ENCODE measurements around the gene ATP11A. TPM values are rescaled to one million over a fixed set of nuclear protein-coding genes. Genes with fewer than 3 reads are reported as not detected.

ATP11A gene
- total RNA-seq, 2 donors from 2014 or later = 10.9 to 89.3 TPM

DNA sequence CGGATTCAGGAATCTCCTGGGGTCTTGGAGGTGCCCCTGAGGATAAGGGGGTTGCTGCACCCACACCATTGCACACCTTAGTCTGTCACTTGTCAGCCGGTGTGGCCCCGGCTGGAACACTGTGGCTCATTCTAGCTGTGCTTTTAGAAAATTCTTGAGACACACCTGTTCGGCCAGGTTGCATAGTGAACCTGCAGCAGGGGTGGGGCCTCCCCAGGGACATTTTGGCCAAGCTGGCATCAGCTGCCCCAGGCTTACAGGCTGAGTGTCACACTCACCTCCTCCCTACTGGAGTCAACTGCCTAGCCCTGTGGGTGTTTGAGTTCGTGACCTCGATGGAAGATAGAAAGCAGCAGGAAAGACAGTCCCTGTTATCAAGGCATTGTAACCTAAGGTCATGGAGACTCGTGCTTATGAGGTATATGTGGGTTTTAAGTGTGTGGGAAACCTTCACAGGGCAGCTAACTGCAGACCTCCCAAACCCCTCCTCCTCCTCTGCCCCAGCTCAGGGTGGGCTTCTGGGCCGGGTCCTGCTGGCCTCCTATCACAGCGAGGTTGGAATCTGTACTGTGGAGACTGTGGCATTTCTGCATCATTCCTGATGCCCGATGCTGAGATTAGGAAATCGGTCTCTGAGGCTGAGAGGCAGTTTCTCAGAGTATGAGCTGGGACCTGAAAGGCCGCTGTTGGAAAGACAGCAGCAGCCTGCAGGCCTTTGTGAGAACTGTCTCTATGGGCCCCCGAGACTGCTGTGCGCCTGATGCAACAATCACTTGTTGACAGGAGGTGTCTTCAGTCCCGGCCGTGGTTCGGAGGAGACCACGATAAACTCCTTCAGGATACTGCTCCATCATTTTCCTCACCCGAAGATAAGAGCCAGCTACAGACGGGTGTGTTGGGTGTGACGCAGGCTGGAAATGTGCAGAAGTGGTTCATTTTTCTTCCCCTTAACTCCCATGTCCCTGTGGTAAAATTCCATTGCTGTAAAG lies 72.2 kb downstream of the ATP11A start:
- H3K4me3 ChIP-seq = no peak overlapping the region
- DNase-seq (ENCODE audit: low spot score) = no peak
- H3K4me1 ChIP-seq (replicated peaks) = no peaks in the 10 kb centered on the region
- WGBS = 92% methylated on average over 21 of the region's 21 CpGs
- H3K36me3 ChIP-seq = no peaks in the 10 kb centered on the region
- H3K27ac ChIP-seq = no peak overlapping the region
- H3K9me3 ChIP-seq = no peaks in the 10 kb centered on the region
- H3K27me3 ChIP-seq (replicated peaks; ENCODE audit: insufficient read depth) = no peaks in the 10 kb centered on the region
- TF ChIP-seq, protein P1, sequence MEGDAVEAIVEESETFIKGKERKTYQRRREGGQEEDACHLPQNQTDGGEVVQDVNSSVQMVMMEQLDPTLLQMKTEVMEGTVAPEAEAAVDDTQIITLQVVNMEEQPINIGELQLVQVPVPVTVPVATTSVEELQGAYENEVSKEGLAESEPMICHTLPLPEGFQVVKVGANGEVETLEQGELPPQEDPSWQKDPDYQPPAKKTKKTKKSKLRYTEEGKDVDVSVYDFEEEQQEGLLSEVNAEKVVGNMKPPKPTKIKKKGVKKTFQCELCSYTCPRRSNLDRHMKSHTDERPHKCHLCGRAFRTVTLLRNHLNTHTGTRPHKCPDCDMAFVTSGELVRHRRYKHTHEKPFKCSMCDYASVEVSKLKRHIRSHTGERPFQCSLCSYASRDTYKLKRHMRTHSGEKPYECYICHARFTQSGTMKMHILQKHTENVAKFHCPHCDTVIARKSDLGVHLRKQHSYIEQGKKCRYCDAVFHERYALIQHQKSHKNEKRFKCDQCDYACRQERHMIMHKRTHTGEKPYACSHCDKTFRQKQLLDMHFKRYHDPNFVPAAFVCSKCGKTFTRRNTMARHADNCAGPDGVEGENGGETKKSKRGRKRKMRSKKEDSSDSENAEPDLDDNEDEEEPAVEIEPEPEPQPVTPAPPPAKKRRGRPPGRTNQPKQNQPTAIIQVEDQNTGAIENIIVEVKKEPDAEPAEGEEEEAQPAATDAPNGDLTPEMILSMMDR (IDR thresholded peaks at IDR 0.05) = no peak
- TF ChIP-seq POLR2AphosphoS5 (IDR thresholded peaks at IDR 0.05) (no peak), POLR2A (IDR thresholded peaks at IDR 0.05) (no peak)
- intact Hi-C loops (cut with DNase I) = no loop called here

DNA sequence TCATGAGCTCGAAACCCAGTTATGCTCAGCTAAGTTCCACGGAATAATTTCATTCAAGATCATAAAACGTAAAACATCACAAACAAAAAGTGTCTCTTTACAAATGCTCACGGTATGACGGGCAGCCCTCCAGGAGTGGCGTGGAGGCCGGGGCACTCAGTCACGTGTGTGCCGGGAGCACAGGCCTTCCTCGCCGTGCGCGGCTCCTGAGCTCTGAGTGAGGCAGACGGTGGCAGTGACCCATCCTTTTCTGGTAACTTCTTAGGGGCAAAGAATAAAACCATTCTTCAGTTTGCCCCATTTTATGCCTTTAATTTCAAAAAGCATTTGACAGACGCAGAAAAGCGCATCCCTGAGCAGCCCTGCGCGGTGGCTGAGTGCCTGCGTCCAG lies 72.8 kb downstream of the ATP11A start:
- Histone ChIP-seq H3K4me1 (replicated peaks) (no peaks in the 10 kb centered on the region), H3K36me3 (no peaks in the 10 kb centered on the region), H3K9me3 (no peaks in the 10 kb centered on the region), H3K4me3 (no peak overlapping the region), H3K27me3 (replicated peaks; ENCODE audit: insufficient read depth) (no peaks in the 10 kb centered on the region), H3K27ac (no peak overlapping the region)
- DNase-seq (ENCODE audit: low spot score) = no peak
- WGBS = 96% methylated on average over 19 of the region's 19 CpGs
- intact Hi-C loops (cut with DNase I) = no loop called here
- TF ChIP-seq POLR2AphosphoS5 (IDR thresholded peaks at IDR 0.05) = no peak
- TF ChIP-seq, protein P1 (IDR thresholded peaks at IDR 0.05) = no peak
- TF ChIP-seq POLR2A (IDR thresholded peaks at IDR 0.05) = no peak

DNA sequence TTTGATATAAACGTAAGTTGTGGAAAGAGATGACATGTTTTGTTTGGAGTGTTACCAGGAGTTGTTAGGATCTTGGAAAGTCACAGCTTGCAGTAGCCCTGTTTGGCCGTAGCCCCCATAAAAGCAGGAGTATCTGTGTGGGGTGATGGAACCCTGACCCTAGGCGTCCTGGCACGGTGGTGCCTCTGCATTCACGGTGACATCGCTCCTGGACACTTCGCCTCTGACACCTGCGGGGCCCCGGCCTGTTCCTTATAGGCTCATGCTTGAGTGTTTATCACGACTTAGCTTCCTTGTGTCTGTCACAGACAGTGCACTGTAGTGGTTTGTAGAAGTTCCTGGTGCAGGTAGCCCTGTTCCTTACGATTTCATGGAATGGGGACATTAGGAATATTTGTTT lies 74.2 kb downstream of the ATP11A start:
- Histone ChIP-seq H3K36me3 (no peaks in the 10 kb centered on the region), H3K4me1 (replicated peaks) (no peaks in the 10 kb centered on the region), H3K4me3 (no peak overlapping the region), H3K27me3 (replicated peaks; ENCODE audit: insufficient read depth) (no peaks in the 10 kb centered on the region), H3K9me3 (no peaks in the 10 kb centered on the region), H3K27ac (no peak overlapping the region)
- no peak for DNase-seq (ENCODE audit: low spot score)
- intact Hi-C loops (cut with DNase I) = no loop called here
- WGBS = 93% methylated on average over 11 of the region's 11 CpGs
- TF ChIP-seq POLR2AphosphoS5 (IDR thresholded peaks at IDR 0.05) (no peak), POLR2A (IDR thresholded peaks at IDR 0.05) (no peak)
- TF ChIP-seq, protein P1 (IDR thresholded peaks at IDR 0.05) = no peak

DNA sequence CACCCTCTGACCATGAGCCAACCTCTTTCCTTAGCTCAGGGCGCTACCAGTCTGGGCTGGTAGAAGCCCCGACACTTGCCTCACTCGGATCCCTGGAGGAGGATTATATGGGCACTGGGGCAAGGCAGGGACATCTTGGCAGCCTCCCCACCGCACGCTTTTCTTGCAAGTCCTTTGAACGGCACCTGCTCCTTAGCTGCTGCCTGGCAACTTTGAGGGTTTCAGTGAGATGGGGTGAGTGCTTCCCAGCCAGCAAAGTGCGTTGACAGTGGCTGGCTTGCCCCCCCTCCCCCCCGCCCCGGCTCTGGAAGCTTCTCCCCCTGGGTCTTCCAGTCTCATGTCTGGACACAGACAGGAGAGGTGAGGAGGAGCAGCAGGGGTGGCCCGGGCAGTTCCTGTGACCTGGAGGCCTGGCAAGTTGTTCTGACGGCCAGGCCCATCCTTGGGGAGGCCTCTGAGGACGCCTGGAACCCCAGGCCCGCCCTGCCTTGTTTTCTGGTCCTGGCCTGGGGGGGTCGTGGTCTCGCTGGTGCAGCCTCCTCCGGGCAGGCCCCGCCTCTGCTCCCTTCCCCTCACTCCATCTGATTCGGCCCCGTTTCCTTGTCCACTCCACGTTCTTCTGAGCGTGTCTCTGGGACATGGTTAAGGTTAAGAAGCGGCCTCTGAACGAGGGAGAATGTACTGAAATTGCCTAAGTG lies 75.2 kb downstream of the ATP11A start:
- Histone ChIP-seq H3K9me3 (no peaks in the 10 kb centered on the region), H3K4me1 (replicated peaks) (no peaks in the 10 kb centered on the region), H3K27me3 (replicated peaks; ENCODE audit: insufficient read depth) (no peaks in the 10 kb centered on the region), H3K27ac (no peak overlapping the region), H3K36me3 (no peaks in the 10 kb centered on the region), H3K4me3 (no peak overlapping the region)
- DNase-seq (ENCODE audit: low spot score) = no peak
- WGBS = 83% methylated on average over 22 of the region's 23 CpGs
- intact Hi-C loops (cut with DNase I) = no loop called here
- TF ChIP-seq POLR2A (IDR thresholded peaks at IDR 0.05) = no peak
- TF ChIP-seq POLR2AphosphoS5 (IDR thresholded peaks at IDR 0.05) = no peak
- TF ChIP-seq, protein P1 (IDR thresholded peaks at IDR 0.05) = no peak
